ENCODE measurements around the gene SMARCC2. TPM values are rescaled to one million over a fixed set of nuclear protein-coding genes. Genes with fewer than 3 reads are reported as not detected.

Gene SMARCC2
- total RNA-seq, 1 experiment from 2014 or later = 38.4 TPM

DNA sequence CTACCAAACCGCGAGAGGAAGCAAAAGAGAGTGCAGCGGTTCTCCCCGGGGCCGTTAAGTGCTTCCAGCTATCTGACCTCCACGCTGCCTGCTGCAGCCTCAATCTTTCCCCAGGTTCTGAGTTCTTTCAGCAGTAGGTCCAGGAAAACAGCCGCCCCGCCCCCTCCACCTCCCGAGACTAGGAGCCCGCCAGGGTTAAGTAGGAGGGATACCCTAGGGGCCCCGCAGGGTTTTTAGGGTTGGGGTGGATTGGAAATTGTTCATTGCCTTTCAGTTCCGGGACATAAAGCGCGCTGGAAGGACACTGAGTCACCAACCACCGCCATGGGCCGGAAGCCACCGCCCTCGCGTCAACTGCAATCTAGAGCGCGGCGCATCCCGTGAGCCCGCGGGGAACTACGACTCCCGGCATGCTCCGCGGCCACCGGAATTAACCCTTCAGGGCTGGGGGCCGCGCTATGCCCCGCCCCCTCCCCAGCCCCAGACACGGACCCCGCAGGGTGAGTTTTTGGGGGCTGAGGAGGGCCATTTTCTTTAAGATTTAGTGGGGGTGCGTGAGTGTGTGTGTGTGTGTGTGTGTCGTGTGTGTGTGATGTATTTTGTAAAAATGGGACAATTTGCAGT, 37.0 kb downstream of the SMARCC2 start, which contains the start of gene MYL6B:
Gene MYL6B (plus strand): TSS at position 456 of the 624 bp plus-strand sequence. CDS start 1,332 bp downstream, outside the sequence.
- ChIA-PET POLR2A (ENCODE audit: unreplicated experiment) (no interaction called here), CTCF (interaction anchor here (0.9 kb wide), 1 partner anchor 37 kb away, joined by 4 read pairs; the partner anchor contains the start of gene SMARCC2)
- ATAC-seq (peak; percentile 85), DNase-seq (peak; percentile 94)
- Histone ChIP-seq H3K27ac (ENCODE audit: low read length) (peak within 1 kb of the TSS; percentile 77), H3K4me2 (ENCODE audit: low read length) (peak within 1 kb of the TSS; percentile 99), H3K4me3 (ENCODE audit: low read length) (peak within 1 kb of the TSS; percentile 84), H3K9me2 (replicated peaks; ENCODE audit: low read length) (no peaks in the 10 kb centered on the region), H3K9ac (ENCODE audit: low read length) (peak within 1 kb of the TSS; percentile 79), H4K20me1 (ENCODE audit: low read length) (no peaks in the 10 kb centered on the region), H2AFZ (ENCODE audit: low read length) (peak within 1 kb of the TSS; percentile 80), H3K27me3 (ENCODE audit: low read length) (no peaks in the 10 kb centered on the region), H3K79me2 (ENCODE audit: low read length) (peaks cover 12% of the 10 kb centered on the region), H3K4me1 (ENCODE audit: insufficient read depth, low read length) (peaks cover 21% of the 10 kb centered on the region), H3F3A (ENCODE audit: low read length, unreplicated experiment) (peaks cover 3% of the 10 kb centered on the region), H3K9me3 (ENCODE audit: low read length) (no peaks in the 10 kb centered on the region), H3K36me3 (ENCODE audit: low read depth, low read length) (no peaks in the 10 kb centered on the region; the same call in 1 of the 2 replicates)
- BruUV-seq (replicated peaks) = no TSS peak
- TF ChIP-seq EZH2phosphoT487 (IDR thresholded peaks at IDR 0.05; ENCODE audit: borderline replicate concordance, low read length) (no peak), EZH2 (IDR thresholded peaks at IDR 0.05; ENCODE audit: low read length, unreplicated experiment) (no peak)
- TF ChIP-seq, protein P1, sequence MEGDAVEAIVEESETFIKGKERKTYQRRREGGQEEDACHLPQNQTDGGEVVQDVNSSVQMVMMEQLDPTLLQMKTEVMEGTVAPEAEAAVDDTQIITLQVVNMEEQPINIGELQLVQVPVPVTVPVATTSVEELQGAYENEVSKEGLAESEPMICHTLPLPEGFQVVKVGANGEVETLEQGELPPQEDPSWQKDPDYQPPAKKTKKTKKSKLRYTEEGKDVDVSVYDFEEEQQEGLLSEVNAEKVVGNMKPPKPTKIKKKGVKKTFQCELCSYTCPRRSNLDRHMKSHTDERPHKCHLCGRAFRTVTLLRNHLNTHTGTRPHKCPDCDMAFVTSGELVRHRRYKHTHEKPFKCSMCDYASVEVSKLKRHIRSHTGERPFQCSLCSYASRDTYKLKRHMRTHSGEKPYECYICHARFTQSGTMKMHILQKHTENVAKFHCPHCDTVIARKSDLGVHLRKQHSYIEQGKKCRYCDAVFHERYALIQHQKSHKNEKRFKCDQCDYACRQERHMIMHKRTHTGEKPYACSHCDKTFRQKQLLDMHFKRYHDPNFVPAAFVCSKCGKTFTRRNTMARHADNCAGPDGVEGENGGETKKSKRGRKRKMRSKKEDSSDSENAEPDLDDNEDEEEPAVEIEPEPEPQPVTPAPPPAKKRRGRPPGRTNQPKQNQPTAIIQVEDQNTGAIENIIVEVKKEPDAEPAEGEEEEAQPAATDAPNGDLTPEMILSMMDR (conservative IDR thresholded peaks at IDR 0.05; ENCODE audit: low read depth, low read length) = no peak
- intact Hi-C loops (cut with micrococcal nuclease) = loop anchor here (1.0 kb wide), 1 partner anchor 26 kb away; no protein-coding TSS in a partner anchor

DNA sequence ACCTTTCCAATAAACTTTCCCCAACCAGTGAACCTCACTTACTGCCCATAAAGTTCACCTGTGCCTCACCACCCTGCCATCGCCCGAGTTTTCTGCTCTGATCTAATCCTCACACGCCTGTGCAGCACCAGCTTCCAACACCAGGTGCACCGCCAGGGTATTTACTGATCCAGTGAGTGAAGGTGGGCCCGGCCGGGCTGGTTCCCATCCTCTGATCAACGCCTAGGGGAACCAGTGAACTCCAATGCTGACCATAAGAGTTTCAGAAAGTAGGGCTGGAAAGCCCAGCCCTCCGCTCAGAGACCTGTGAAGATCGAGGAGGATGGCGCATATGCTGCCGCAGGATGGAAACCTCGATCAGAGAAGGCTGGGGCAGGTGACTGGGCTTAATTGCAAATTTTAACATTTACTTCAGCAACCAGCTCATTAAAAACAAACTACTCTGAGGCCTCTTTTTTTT, 37.6 kb downstream of the SMARCC2 start:
- TSS peak; percentile 94 for BruUV-seq (replicated peaks)
- Histone ChIP-seq H4K20me1 (ENCODE audit: low read length) (no peaks in the 10 kb centered on the region), H3F3A (ENCODE audit: low read length, unreplicated experiment) (peaks cover 3% of the 10 kb centered on the region), H2AFZ (ENCODE audit: low read length) (peak overlapping the region; percentile 80), H3K27me3 (ENCODE audit: low read length) (no peaks in the 10 kb centered on the region), H3K9me2 (replicated peaks; ENCODE audit: low read length) (no peaks in the 10 kb centered on the region), H3K9ac (ENCODE audit: low read length) (peak overlapping the region; percentile 79), H3K36me3 (ENCODE audit: low read depth, low read length) (no peaks in the 10 kb centered on the region; the same call in 1 of the 2 replicates), H3K4me2 (ENCODE audit: low read length) (peak overlapping the region; percentile 99), H3K4me3 (ENCODE audit: low read length) (peak overlapping the region; percentile 84), H3K4me1 (ENCODE audit: insufficient read depth, low read length) (peaks cover 22% of the 10 kb centered on the region), H3K27ac (ENCODE audit: low read length) (peak overlapping the region; percentile 77), H3K9me3 (ENCODE audit: low read length) (no peaks in the 10 kb centered on the region), H3K79me2 (ENCODE audit: low read length) (peaks cover 12% of the 10 kb centered on the region)
- ChIA-PET POLR2A (ENCODE audit: unreplicated experiment) (no interaction called here), CTCF (interaction anchor here (0.9 kb wide), 1 partner anchor 38 kb away, joined by 4 read pairs; the partner anchor contains the start of gene SMARCC2)
- DNase-seq (peak; percentile 56), ATAC-seq (peak; percentile 67)
- TF ChIP-seq EZH2 (IDR thresholded peaks at IDR 0.05; ENCODE audit: low read length, unreplicated experiment) = no peak
- TF ChIP-seq, protein P1 (conservative IDR thresholded peaks at IDR 0.05; ENCODE audit: low read depth, low read length) = peak; percentile 54
- no peak for TF ChIP-seq EZH2phosphoT487 (IDR thresholded peaks at IDR 0.05; ENCODE audit: borderline replicate concordance, low read length)
- intact Hi-C loops (cut with micrococcal nuclease) = loop anchor here (1.0 kb wide), 1 partner anchor 25 kb away; no protein-coding TSS in a partner anchor

GRCh38 chr12:56150563-56150962, 38.7 kb downstream of the SMARCC2 start:
- H2AFZ ChIP-seq (ENCODE audit: low read length) = no peak overlapping the region
- H3K9me2 ChIP-seq (replicated peaks; ENCODE audit: low read length) = no peaks in the 10 kb centered on the region
- peak; percentile 41 for DNase-seq
- no peak overlapping the region for H3K9ac ChIP-seq (ENCODE audit: low read length)
- no peak overlapping the region for H3K4me2 ChIP-seq (ENCODE audit: low read length)
- no peak overlapping the region for H3K27ac ChIP-seq (ENCODE audit: low read length)
- no TSS peak for BruUV-seq (replicated peaks)
- no peak for ATAC-seq
- H3F3A ChIP-seq (ENCODE audit: low read length, unreplicated experiment) = peaks cover 3% of the 10 kb centered on the region
- H3K4me3 ChIP-seq (ENCODE audit: low read length) = no peak overlapping the region
- peaks cover 12% of the 10 kb centered on the region for H3K79me2 ChIP-seq (ENCODE audit: low read length)
- POLR2A ChIA-PET (ENCODE audit: unreplicated experiment) = no interaction called here
- no peaks in the 10 kb centered on the region for H3K27me3 ChIP-seq (ENCODE audit: low read length)
- no peaks in the 10 kb centered on the region for H4K20me1 ChIP-seq (ENCODE audit: low read length)
- H3K36me3 ChIP-seq (ENCODE audit: low read depth, low read length) = no peaks in the 10 kb centered on the region; the same call in 1 of the 2 replicates
- peaks cover 29% of the 10 kb centered on the region for H3K4me1 ChIP-seq (ENCODE audit: insufficient read depth, low read length)
- TF ChIP-seq EZH2 (IDR thresholded peaks at IDR 0.05; ENCODE audit: low read length, unreplicated experiment) (no peak), EZH2phosphoT487 (IDR thresholded peaks at IDR 0.05; ENCODE audit: borderline replicate concordance, low read length) (no peak)
- TF ChIP-seq, protein P1 (conservative IDR thresholded peaks at IDR 0.05; ENCODE audit: low read depth, low read length) = no peak
- intact Hi-C loops (cut with micrococcal nuclease) = no loop called here
- no peaks in the 10 kb centered on the region for H3K9me3 ChIP-seq (ENCODE audit: low read length)
- CTCF ChIA-PET = no interaction called here
